GM10266 (cell line): Measurements from ENCODE around the gene ACVR1.

Experiments
- DNase-seq: peaks from one replicate; pipeline ENCODE4 v3.0.0; 2012; ENCODE audit errors: extremely low spot score
- TF ChIP-seq, protein P1 (sequence below): IDR thresholded peaks from 2 replicates; pipeline ENCODE4 v1.5.1; 2012; ENCODE audit warnings: mild to moderate bottlenecking, low read depth; ENCODE audit not compliant: control insufficient read depth, insufficient read depth; ENCODE audit errors: missing control alignments

The ACVR1 gene

GRCh38 chr2:157876786-157877138, 632 bp upstream of the ACVR1 start:
- DNase-seq: no peak

DNA sequence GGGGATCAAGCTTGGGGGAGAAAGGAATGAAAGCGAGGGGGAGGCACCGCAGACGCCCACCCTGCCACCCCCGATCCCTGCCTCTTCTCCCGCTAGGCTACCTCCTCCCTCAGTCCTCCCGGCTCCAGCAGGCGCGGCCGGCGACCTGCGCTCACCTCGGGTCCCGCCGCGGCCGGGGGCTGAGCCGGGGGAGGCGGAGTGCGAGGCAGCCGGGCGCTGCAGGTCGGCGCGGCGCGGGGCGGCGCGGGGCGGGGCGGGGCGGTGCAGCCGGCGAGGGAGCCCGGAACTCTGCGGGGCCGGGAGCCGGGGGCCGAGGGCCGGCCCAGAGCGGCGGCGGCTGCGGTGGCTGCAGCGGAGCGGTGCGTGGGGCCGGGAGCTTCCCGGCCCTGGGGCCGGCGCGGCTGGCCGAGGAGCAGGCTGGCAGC, 477 bp downstream of the ACVR1 start:
- peak; percentile 68 for DNase-seq
- TF ChIP-seq, protein P1, sequence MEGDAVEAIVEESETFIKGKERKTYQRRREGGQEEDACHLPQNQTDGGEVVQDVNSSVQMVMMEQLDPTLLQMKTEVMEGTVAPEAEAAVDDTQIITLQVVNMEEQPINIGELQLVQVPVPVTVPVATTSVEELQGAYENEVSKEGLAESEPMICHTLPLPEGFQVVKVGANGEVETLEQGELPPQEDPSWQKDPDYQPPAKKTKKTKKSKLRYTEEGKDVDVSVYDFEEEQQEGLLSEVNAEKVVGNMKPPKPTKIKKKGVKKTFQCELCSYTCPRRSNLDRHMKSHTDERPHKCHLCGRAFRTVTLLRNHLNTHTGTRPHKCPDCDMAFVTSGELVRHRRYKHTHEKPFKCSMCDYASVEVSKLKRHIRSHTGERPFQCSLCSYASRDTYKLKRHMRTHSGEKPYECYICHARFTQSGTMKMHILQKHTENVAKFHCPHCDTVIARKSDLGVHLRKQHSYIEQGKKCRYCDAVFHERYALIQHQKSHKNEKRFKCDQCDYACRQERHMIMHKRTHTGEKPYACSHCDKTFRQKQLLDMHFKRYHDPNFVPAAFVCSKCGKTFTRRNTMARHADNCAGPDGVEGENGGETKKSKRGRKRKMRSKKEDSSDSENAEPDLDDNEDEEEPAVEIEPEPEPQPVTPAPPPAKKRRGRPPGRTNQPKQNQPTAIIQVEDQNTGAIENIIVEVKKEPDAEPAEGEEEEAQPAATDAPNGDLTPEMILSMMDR: no peak

More at GRCh38 chr2:157876786-157877138, 632 bp upstream of the ACVR1 start:
- TF ChIP-seq, protein P1: no peak

- TF ChIP-seq, protein P1: no peak
- no peak for DNase-seq
Observed at GRCh38 chr2:157874997-157875640, 1.0 kb downstream of the ACVR1 start.

- TF ChIP-seq, protein P1: no peak
- DNase-seq: no peak
Observed at GRCh38 chr2:157874348-157874747, 1.8 kb downstream of the ACVR1 start.

GRCh38 chr2:157872791-157873190, 3.3 kb downstream of the ACVR1 start:
- no peak for DNase-seq
- TF ChIP-seq, protein P1: no peak

- TF ChIP-seq, protein P1: no peak
- no peak for DNase-seq
Observed at GRCh38 chr2:157871415-157871814, 4.7 kb downstream of the ACVR1 start.

DNA sequence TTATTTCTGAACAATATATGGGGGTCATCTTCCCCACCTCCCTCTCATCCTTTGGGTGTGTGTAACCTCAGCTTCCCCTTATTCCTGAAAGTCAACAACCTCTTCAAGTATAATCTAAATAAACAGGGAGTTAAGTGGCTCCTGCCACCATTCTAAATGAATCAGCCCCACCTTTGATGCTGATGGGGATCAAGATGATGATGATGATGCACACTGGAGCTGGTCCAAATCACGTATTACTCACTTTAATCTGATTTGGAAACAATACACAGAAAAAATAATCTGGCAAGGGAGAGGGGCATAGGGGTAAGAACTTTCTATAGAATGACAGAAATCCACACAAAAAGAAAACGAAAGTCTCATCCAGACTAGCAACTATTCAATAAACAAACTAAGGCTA, 7.1 kb downstream of the ACVR1 start:
- TF ChIP-seq, protein P1: no peak
- DNase-seq: no peak
